GM18507 (cell line): ENCODE results near the gene GRM5.
A peak's percentile ranks its signal among the peaks of the same experiment; 100 is the strongest.
"Not testable (repeated sequence)": the region's sequence is repeated elsewhere in the genome, so short reads cannot be mapped to it uniquely, and the experiment has no call there.

ENCODE experiments used
- DNase-seq: peaks from one replicate; pipeline ENCODE4 v3.0.0; 2011; ENCODE audit warnings: low read depth; ENCODE audit not compliant: insufficient read length; ENCODE audit errors: extremely low spot score
- FAIRE-seq: peaks from 2 replicates; lab custom pipeline; 2011; peaks lifted over from hg19 to GRCh38; lab: Jason Lieb, UNC

GRM5 gene

GRCh38 chr11:89065651-89066201, at the start of gene GRM5:
Gene GRM5 (minus strand): TSS chr11:89065982. CDS start chr11:89047872, 18,110 bp downstream.
- not testable (repeated sequence) for DNase-seq, FAIRE-seq

GRCh38 chr11:89097956-89098355, 32.2 kb upstream of the GRM5 start:
- peak; percentile 94 for FAIRE-seq
- not testable (repeated sequence) for DNase-seq

GRCh38 chr11:89093806-89094205, 28.0 kb upstream of the GRM5 start:
- not testable (repeated sequence) for DNase-seq, FAIRE-seq

- DNase-seq, FAIRE-seq: not testable (repeated sequence)
These were observed 19.2 kb upstream of the GRM5 start for GRCh38 chr11:89084951-89085350.

- FAIRE-seq, DNase-seq: not testable (repeated sequence)
These were observed 5.1 kb upstream of the GRM5 start for GRCh38 chr11:89070911-89071310.

GRCh38 chr11:89067264-89067663, 1.5 kb upstream of the GRM5 start:
- DNase-seq (no peak), FAIRE-seq (no peak)

- FAIRE-seq (no peak), DNase-seq (no peak)
These were observed 716 bp downstream of the GRM5 start for GRCh38 chr11:89065066-89065465.

GRCh38 chr11:89063481-89063951, 2.3 kb downstream of the GRM5 start:
- not testable (repeated sequence) for FAIRE-seq, DNase-seq

- FAIRE-seq, DNase-seq: not testable (repeated sequence)
These were observed 2.9 kb downstream of the GRM5 start for GRCh38 chr11:89062771-89063298.

- not testable (repeated sequence) for FAIRE-seq, DNase-seq
These were observed 3.9 kb downstream of the GRM5 start for GRCh38 chr11:89061839-89062238.

GRCh38 chr11:89057406-89057805, 8.4 kb downstream of the GRM5 start:
- not testable (repeated sequence) for DNase-seq, FAIRE-seq

- no peak for FAIRE-seq
- DNase-seq = no peak
These were observed 13.6 kb downstream of the GRM5 start for GRCh38 chr11:89052220-89052619.

- not testable (repeated sequence) for FAIRE-seq, DNase-seq
These were observed 18.6 kb downstream of the GRM5 start for GRCh38 chr11:89047159-89047558.

- not testable (repeated sequence) for DNase-seq, FAIRE-seq
These were observed 21.8 kb downstream of the GRM5 start for GRCh38 chr11:89043861-89044588.

- DNase-seq, FAIRE-seq: not testable (repeated sequence)
These were observed 36.1 kb downstream of the GRM5 start for GRCh38 chr11:89029671-89030070.

GRCh38 chr11:89021339-89021738, 44.4 kb downstream of the GRM5 start:
- DNase-seq = no peak
- no peak for FAIRE-seq

GRCh38 chr11:89019827-89020547, 45.8 kb downstream of the GRM5 start:
- FAIRE-seq, DNase-seq: not testable (repeated sequence)

GRCh38 chr11:89016214-89016613, 49.6 kb downstream of the GRM5 start:
- FAIRE-seq = no peak
- no peak for DNase-seq

- DNase-seq (no peak), FAIRE-seq (no peak)
These were observed 50.2 kb downstream of the GRM5 start for GRCh38 chr11:89015614-89016013.

- FAIRE-seq = not testable (repeated sequence)
These were observed 64.9 kb downstream of the GRM5 start for GRCh38 chr11:89000852-89001251.

More at GRCh38 chr11:89000852-89001251, 64.9 kb downstream of the GRM5 start:
- DNase-seq = not testable (repeated sequence)
